T-helper 9 cell (primary cell): ENCODE data around the gene ZDHHC3.

Experiments
- DNase-seq: peaks from one replicate; pipeline ENCODE4 v3.0.0-alpha.2; 2020

Gene ZDHHC3

GRCh38 chr3:44890852-44891251, 85.1 kb downstream of the ZDHHC3 start:
- no peak for DNase-seq

- no peak for DNase-seq
Measured at GRCh38 chr3:44890258-44890657, 85.7 kb downstream of the ZDHHC3 start.

GRCh38 chr3:44887101-44887500, 88.9 kb downstream of the ZDHHC3 start:
- DNase-seq: no peak

GRCh38 chr3:44886561-44886960, 89.4 kb downstream of the ZDHHC3 start:
- no peak for DNase-seq

GRCh38 chr3:44885618-44886017, 90.4 kb downstream of the ZDHHC3 start:
- DNase-seq: no peak

- DNase-seq: no peak
Measured at GRCh38 chr3:44883999-44884431, 92.0 kb downstream of the ZDHHC3 start.

GRCh38 chr3:44883213-44883955, 92.6 kb downstream of the ZDHHC3 start:
- no peak for DNase-seq

- no peak for DNase-seq
Measured at GRCh38 chr3:44880284-44880683, 95.7 kb downstream of the ZDHHC3 start.

- no peak for DNase-seq
Measured at GRCh38 chr3:44877333-44877732, 98.6 kb downstream of the ZDHHC3 start.

- DNase-seq: no peak
Measured at GRCh38 chr3:44875596-44875995, 100.4 kb downstream of the ZDHHC3 start.
